IPS-18a (cell line): ENCODE measurements around the gene TMTC4.

Experiments used
- H3K27ac ChIP-seq: one replicate; pipeline ENCODE4 v1.5.1; 2013; ENCODE audit warnings: low read length
- H3K27me3 ChIP-seq: one replicate; pipeline ENCODE4 v1.6.1; 2013; ENCODE audit warnings: mild to moderate bottlenecking, low read length; ENCODE audit not compliant: control insufficient read depth, insufficient read depth
- H3K36me3 ChIP-seq: one replicate; pipeline ENCODE4 v1.6.1; 2013; ENCODE audit warnings: low read depth, low read length; ENCODE audit not compliant: control insufficient read depth
- H3K4me1 ChIP-seq: one replicate; pipeline ENCODE4 v1.6.1; 2013; ENCODE audit warnings: low read depth, low read length; ENCODE audit not compliant: control insufficient read depth
- H3K4me3 ChIP-seq: one replicate; pipeline ENCODE4 v1.5.1; 2013; ENCODE audit warnings: low read length
- H3K9ac ChIP-seq: one replicate; pipeline ENCODE4 v1.6.1; 2013; ENCODE audit warnings: mild to moderate bottlenecking, low read length, moderate library complexity
- H3K9me3 ChIP-seq: one replicate; pipeline ENCODE4 v1.6.1; 2013; ENCODE audit warnings: low read depth, low read length; ENCODE audit not compliant: control insufficient read depth

TMTC4 gene

GRCh38 chr13:100600915-100601314, 73.7 kb downstream of the TMTC4 start:
- H3K9ac ChIP-seq = no peak overlapping the region
- H3K9me3 ChIP-seq = no peaks in the 10 kb centered on the region
- H3K36me3 ChIP-seq = peaks cover 3% of the 10 kb centered on the region
- no peak overlapping the region for H3K27ac ChIP-seq
- no peak overlapping the region for H3K4me3 ChIP-seq
- H3K4me1 ChIP-seq = no peaks in the 10 kb centered on the region
- no peaks in the 10 kb centered on the region for H3K27me3 ChIP-seq

GRCh38 chr13:100600461-100600860, 74.1 kb downstream of the TMTC4 start:
- H3K9me3 ChIP-seq = no peaks in the 10 kb centered on the region
- H3K9ac ChIP-seq = no peak overlapping the region
- no peaks in the 10 kb centered on the region for H3K27me3 ChIP-seq
- no peak overlapping the region for H3K27ac ChIP-seq
- peaks cover 3% of the 10 kb centered on the region for H3K36me3 ChIP-seq
- H3K4me3 ChIP-seq = no peak overlapping the region
- H3K4me1 ChIP-seq = no peaks in the 10 kb centered on the region

- no peak overlapping the region for H3K27ac ChIP-seq
- no peak overlapping the region for H3K9ac ChIP-seq
- no peaks in the 10 kb centered on the region for H3K36me3 ChIP-seq
- H3K9me3 ChIP-seq = no peaks in the 10 kb centered on the region
- H3K27me3 ChIP-seq = no peaks in the 10 kb centered on the region
- H3K4me3 ChIP-seq = no peak overlapping the region
- H3K4me1 ChIP-seq = no peaks in the 10 kb centered on the region
These were observed 77.3 kb downstream of the TMTC4 start for GRCh38 chr13:100597253-100597652.

- Histone ChIP-seq H3K27ac (no peak overlapping the region), H3K4me1 (no peaks in the 10 kb centered on the region), H3K9ac (no peak overlapping the region), H3K9me3 (no peaks in the 10 kb centered on the region), H3K4me3 (no peak overlapping the region), H3K27me3 (no peaks in the 10 kb centered on the region), H3K36me3 (no peaks in the 10 kb centered on the region)
These were observed 78.1 kb downstream of the TMTC4 start for GRCh38 chr13:100596516-100596915.

GRCh38 chr13:100594731-100595130, 79.9 kb downstream of the TMTC4 start:
- Histone ChIP-seq H3K4me1 (no peaks in the 10 kb centered on the region), H3K9ac (no peak overlapping the region), H3K4me3 (no peak overlapping the region), H3K36me3 (no peaks in the 10 kb centered on the region), H3K9me3 (no peaks in the 10 kb centered on the region), H3K27ac (no peak overlapping the region), H3K27me3 (no peaks in the 10 kb centered on the region)

GRCh38 chr13:100594255-100594654, 80.3 kb downstream of the TMTC4 start:
- Histone ChIP-seq H3K4me1 (no peaks in the 10 kb centered on the region), H3K9me3 (no peaks in the 10 kb centered on the region), H3K9ac (no peak overlapping the region), H3K27me3 (peaks cover 2% of the 10 kb centered on the region), H3K4me3 (no peak overlapping the region), H3K36me3 (no peaks in the 10 kb centered on the region), H3K27ac (no peak overlapping the region)

GRCh38 chr13:100589178-100589725, 85.3 kb downstream of the TMTC4 start:
- Histone ChIP-seq H3K27ac (no peak overlapping the region), H3K27me3 (peaks cover 8% of the 10 kb centered on the region), H3K4me1 (no peaks in the 10 kb centered on the region), H3K36me3 (no peaks in the 10 kb centered on the region), H3K9me3 (no peaks in the 10 kb centered on the region), H3K9ac (no peak overlapping the region), H3K4me3 (no peak overlapping the region)

- H3K9ac ChIP-seq = peak within 1 kb of the TSS; percentile 46
- H3K27me3 ChIP-seq = peaks cover 8% of the 10 kb centered on the region
- H3K9me3 ChIP-seq = no peaks in the 10 kb centered on the region
- H3K4me3 ChIP-seq = peak within 1 kb of the TSS; percentile 53
- H3K27ac ChIP-seq = no peak within 1 kb of the TSS
- H3K36me3 ChIP-seq = no peaks in the 10 kb centered on the region
- H3K4me1 ChIP-seq = no peaks in the 10 kb centered on the region
These were observed 86.0 kb downstream of the TMTC4 start, which contains the start of gene GGACT for GRCh38 chr13:100588331-100589177. TSS of gene GGACT (minus strand) at chr13:100588789. CDS start at chr13:100532591, 56,198 bp downstream.

GRCh38 chr13:100584896-100585295, 89.7 kb downstream of the TMTC4 start:
- no peaks in the 10 kb centered on the region for H3K4me1 ChIP-seq
- no peak overlapping the region for H3K9ac ChIP-seq
- H3K9me3 ChIP-seq = peaks cover 7% of the 10 kb centered on the region
- no peak overlapping the region for H3K4me3 ChIP-seq
- no peak overlapping the region for H3K27ac ChIP-seq
- H3K27me3 ChIP-seq = peaks cover 8% of the 10 kb centered on the region
- H3K36me3 ChIP-seq = no peaks in the 10 kb centered on the region

- Histone ChIP-seq H3K27ac (no peak overlapping the region), H3K9ac (no peak overlapping the region), H3K36me3 (no peaks in the 10 kb centered on the region), H3K27me3 (no peaks in the 10 kb centered on the region), H3K9me3 (peaks cover 7% of the 10 kb centered on the region), H3K4me3 (no peak overlapping the region), H3K4me1 (no peaks in the 10 kb centered on the region)
These were observed 93.1 kb downstream of the TMTC4 start for GRCh38 chr13:100581504-100581903.

- no peaks in the 10 kb centered on the region for H3K4me1 ChIP-seq
- no peaks in the 10 kb centered on the region for H3K36me3 ChIP-seq
- H3K4me3 ChIP-seq = no peak overlapping the region
- no peaks in the 10 kb centered on the region for H3K27me3 ChIP-seq
- no peak overlapping the region for H3K27ac ChIP-seq
- H3K9ac ChIP-seq = no peak overlapping the region
- H3K9me3 ChIP-seq = peaks cover 7% of the 10 kb centered on the region
These were observed 93.6 kb downstream of the TMTC4 start for GRCh38 chr13:100581030-100581429.

GRCh38 chr13:100580045-100580444, 94.5 kb downstream of the TMTC4 start:
- no peak overlapping the region for H3K9ac ChIP-seq
- H3K27ac ChIP-seq = no peak overlapping the region
- peaks cover 7% of the 10 kb centered on the region for H3K9me3 ChIP-seq
- H3K4me3 ChIP-seq = no peak overlapping the region
- H3K36me3 ChIP-seq = no peaks in the 10 kb centered on the region
- no peaks in the 10 kb centered on the region for H3K4me1 ChIP-seq
- no peaks in the 10 kb centered on the region for H3K27me3 ChIP-seq
